ENCODE results near the gene C4BPA.

C4BPA gene

GRCh38 chr1:207103892-207104373, at the start of gene C4BPA:
C4BPA (plus strand) TSS chr1:207104233; CDS start chr1:207113026, 8,793 bp downstream.
- no peak within 1 kb of the TSS for H3K4me3 ChIP-seq (ENCODE audit: low read depth, low read length)
- TF ChIP-seq, protein P1, sequence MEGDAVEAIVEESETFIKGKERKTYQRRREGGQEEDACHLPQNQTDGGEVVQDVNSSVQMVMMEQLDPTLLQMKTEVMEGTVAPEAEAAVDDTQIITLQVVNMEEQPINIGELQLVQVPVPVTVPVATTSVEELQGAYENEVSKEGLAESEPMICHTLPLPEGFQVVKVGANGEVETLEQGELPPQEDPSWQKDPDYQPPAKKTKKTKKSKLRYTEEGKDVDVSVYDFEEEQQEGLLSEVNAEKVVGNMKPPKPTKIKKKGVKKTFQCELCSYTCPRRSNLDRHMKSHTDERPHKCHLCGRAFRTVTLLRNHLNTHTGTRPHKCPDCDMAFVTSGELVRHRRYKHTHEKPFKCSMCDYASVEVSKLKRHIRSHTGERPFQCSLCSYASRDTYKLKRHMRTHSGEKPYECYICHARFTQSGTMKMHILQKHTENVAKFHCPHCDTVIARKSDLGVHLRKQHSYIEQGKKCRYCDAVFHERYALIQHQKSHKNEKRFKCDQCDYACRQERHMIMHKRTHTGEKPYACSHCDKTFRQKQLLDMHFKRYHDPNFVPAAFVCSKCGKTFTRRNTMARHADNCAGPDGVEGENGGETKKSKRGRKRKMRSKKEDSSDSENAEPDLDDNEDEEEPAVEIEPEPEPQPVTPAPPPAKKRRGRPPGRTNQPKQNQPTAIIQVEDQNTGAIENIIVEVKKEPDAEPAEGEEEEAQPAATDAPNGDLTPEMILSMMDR (IDR thresholded peaks at IDR 0.05; ENCODE audit: insufficient read depth, low read depth, low read length, missing control alignments) = no peak
- DNase-seq (ENCODE audit: low read depth) = no peak

DNA sequence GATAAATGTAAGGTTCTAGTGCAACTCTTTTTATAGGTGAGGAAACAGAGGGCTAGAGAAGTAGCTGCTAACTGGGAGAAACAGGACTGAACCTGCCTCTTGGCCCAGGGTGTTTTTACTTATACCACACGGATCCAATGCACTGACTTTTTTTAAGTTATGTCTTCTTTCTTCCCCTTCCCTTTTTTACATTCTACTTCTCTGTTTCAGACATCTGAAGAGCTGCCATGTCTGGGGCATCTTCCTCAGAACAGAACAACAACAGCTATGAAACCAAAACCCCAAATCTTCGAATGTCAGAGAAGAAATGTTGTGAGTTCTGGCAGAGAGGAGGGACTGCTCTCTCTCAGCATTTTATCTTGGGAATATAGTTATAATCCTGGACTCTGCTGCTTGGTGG, 49.5 kb upstream of the C4BPA start:
- no peak overlapping the region for H3K4me3 ChIP-seq (ENCODE audit: low read depth, low read length)
- TF ChIP-seq, protein P1 (IDR thresholded peaks at IDR 0.05; ENCODE audit: insufficient read depth, low read depth, low read length, missing control alignments) = no peak
- DNase-seq (ENCODE audit: low read depth) = peak; percentile 36

DNA sequence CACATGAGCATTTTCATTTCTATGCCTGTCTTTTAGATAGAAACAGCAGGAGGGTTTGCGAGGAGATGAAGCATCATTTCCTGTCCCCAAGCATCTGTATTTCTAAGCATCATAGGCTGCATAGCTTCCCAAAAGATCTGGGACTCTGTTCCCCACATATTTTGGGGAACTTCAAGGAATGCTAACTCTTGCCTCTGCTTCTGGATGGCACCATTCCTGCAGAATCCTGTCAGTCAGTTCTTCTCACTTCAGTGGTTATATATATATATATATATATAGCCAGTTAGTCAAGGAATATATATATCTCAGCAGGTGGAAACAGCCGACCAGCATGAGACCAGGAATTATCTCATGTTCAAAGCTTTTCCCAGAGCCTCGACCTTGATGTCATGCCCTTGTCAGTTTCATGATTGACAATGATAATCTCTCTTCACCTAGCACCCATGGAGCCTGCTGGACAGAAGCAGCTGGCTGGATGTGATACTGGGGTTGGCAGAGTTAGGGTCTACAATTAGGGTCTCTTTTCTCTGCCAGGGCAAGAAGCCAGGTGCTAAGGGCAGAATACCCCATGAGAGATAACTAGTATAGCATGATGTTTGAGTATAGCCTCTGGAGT, 48.5 kb upstream of the C4BPA start:
- TF ChIP-seq, protein P1 (IDR thresholded peaks at IDR 0.05; ENCODE audit: insufficient read depth, low read depth, low read length, missing control alignments) = no peak
- no peak overlapping the region for H3K4me3 ChIP-seq (ENCODE audit: low read depth, low read length)
- no peak for DNase-seq (ENCODE audit: low read depth)

DNA sequence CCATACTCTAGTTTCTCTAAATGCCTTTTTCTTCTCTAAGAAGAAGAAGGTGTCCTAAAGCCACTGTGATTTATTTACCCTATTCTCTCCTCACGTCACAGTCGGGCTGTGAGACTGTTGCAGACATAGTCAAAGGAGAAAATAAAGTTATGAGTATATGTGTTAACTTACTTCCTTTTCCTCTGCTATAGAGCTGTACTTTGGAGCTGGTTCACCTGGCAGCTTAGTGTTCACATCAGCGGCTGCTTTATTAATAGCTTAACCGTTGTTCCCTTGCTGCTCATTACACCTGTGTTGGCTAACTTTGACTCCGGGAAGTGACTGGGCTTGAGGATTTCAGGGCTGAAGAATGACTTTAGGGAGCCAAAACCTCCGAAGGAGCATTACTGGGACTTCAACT, 47.4 kb upstream of the C4BPA start:
- TF ChIP-seq, protein P1 (IDR thresholded peaks at IDR 0.05; ENCODE audit: insufficient read depth, low read depth, low read length, missing control alignments) = no peak
- H3K4me3 ChIP-seq (ENCODE audit: low read depth, low read length) = no peak overlapping the region
- no peak for DNase-seq (ENCODE audit: low read depth)

- no peak for DNase-seq (ENCODE audit: low read depth)
- H3K4me3 ChIP-seq (ENCODE audit: low read depth, low read length) = no peak overlapping the region
- TF ChIP-seq, protein P1 (IDR thresholded peaks at IDR 0.05; ENCODE audit: insufficient read depth, low read depth, low read length, missing control alignments) = no peak
Observed at GRCh38 chr1:207058252-207058651, 45.8 kb upstream of the C4BPA start.

DNA sequence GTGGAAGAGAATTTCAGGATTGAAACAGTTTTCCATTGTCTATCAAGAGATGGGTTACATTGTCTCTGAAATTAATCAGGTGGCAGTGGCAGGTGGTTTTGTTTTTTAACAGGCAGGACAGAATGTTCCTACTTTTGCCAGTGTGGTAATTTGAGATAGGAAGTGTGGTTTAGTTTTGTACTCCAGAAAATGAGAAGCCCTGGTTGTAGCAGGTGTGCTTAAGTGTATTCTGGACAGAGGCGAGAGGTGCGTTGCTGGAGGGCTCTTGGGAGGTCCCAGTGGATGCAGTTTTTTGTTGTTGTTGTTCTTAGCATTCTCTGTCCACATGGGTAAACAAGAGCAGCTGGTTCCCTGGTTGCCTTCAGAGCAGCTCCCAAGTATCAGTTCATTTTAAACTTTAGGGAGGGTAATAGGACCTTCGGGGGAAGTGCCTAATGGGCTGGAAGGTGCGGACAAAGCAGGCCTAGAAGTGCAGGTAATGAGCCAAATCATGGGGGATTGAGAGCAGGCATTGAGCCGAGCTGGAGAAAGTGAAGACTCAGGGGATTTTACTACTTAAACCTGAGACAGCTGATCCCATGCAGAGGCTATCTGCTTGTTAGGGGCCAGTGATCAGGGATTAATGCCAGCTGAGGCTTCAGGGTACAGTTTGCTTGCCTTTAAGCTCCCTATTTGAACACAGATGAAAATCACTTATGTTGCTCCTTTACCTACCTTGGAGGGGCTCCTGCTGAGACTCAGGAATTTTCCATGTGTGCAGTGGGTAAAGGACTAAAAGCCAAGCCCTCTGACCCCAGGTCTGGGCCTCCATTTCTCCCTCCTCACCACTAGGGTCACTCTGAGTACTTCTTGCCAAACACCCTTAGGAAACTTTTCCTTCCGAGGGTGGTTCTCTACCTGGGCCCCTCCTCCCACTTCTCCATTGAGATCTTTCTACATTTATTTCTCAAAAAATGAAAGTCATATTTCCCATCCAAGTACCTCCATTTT, 44.9 kb upstream of the C4BPA start:
- TF ChIP-seq, protein P1 (IDR thresholded peaks at IDR 0.05; ENCODE audit: insufficient read depth, low read depth, low read length, missing control alignments) = peak; percentile 13
- no peak for DNase-seq (ENCODE audit: low read depth)
- no peak overlapping the region for H3K4me3 ChIP-seq (ENCODE audit: low read depth, low read length)
